Activated naive CD8-positive, alpha-beta T cell treated with anti-CD3 and anti-CD28 coated beads, Interleukin-2, amount 50 U/mL, for 16 hours (primary cell): ENCODE data around the gene COL6A5.
"Not testable (repeated sequence)": the region's sequence is repeated elsewhere in the genome, so short reads cannot be mapped to it uniquely, and the experiment has no call there.

Experiments used
- DNase-seq: peaks from one replicate; pipeline ENCODE4 v3.0.0-alpha.2; 2020; ENCODE audit warnings: low read depth, low spot score

Gene COL6A5

DNA sequence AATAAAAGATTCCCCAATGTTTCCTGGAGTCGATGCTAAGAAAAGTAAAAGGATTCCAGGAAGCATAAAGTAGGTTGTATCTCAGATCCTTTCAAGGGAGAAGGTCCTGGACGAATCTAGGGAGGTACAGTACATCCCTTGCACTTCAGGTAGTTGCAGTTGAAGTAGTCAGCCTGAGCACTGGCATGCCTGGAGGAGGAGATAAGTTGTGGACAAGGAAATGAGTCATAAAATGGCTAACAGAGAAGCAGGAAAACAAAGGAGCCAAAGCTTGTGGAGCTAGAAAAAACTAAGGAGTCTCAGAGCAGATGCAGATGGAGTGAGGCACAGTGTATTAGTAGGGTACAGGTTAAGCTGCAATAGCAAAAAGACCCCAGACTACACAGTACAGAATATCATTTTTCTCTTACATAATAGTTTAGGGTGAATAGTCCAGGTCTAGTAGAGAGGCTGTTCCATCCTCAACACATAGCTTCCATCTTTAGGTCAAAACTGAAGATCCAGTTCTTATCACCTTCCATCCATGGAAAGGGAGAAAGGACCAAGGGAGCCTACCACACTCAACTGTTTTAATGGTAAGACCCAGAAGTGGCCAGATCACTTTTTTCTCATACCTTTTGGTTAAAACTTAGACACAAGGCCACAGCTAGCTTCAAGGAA is 41.3 kb downstream of the COL6A5 start:
- DNase-seq: no peak

DNA sequence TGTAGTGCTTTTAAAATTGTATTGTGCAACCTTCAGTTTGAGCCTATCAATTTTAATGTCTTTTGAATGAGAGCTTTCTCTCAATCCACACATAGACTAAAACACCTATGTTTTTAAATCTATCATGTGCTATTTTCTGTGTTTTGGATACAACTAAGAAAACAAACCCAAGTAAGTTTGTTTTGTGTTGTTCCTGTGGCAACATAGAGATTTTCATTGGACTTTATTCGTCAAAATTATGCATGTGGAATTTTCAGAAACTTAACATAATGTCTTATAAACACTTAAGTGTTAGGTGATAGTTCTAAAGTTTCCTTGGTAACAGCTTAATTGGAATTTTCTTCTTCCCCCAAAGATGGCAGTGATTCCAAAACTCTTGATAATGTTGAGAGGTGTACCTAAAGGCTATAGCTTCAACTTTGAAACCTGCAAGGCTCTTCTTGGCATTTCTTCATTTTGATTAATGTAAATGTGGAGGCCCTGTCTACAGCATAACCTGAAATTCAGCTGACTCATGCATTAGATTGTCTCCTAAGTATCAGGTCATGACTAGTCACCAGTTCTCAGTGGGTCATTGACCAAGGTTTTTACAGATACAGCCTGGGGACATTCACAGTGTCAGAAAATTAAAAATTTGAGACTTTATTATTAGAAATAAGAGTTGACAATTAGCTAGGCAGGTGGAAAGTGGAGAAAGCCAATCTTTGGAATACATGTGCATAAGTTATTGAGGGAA is 44.4 kb downstream of the COL6A5 start:
- DNase-seq: no peak

DNA sequence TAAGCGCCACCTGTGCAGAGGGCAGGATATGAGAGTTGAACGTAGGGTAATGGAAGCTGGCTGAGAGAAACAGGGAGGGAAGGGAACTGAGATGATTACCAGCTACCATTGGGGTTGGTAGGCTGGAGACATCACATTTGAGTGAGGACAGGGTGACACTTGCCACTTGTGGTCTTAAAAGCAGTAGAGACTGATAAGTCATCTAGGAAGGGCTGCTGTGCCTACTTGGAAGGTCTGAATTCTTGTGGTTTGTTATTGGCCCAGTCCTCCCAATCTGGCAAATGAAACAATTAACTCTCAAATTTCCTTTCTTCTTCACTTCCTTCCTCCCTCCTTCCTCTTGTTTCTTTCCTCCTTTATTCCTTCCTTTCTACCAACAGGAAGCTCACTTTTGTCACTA is 46.8 kb downstream of the COL6A5 start:
- no peak for DNase-seq

DNA sequence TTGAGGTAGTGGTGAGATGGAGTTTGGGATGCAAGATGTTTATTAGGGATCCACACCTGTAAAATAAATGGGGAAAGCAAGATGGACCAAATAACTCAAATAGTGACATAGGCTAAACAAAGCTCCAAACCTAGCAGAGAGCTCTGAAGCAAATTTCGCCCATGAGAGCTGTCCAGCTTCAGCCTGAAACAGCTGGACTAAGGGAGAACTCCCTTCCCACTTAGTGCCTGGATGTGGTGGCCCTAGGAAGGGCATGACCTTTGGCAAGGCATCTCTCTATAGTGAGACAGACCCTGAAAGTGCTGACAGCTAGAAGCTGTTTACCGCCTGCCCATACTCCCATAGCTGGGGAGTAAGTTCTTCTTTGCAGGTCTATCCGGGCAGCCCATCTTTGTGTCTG is 48.1 kb downstream of the COL6A5 start:
- no peak for DNase-seq

DNA sequence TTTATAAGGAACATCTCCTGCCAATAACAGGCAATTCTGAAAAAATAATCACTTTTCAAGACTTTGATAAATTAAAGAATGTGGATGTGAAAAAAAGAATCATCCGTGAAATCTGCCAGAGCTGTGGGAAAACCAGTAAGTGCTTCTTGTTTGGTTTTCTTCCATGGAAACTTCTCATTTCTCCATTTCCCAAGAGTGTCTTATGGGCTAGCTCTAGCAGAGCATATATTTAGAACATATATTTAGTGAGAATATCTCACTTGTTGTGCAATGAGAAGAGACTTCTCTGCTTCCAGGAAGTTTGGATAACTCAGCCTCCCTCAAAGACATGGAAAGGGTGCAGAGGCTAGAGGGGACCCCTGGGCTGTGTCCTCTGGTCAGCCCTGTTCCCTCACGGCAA is 49.9 kb downstream of the COL6A5 start:
- DNase-seq: no peak

DNA sequence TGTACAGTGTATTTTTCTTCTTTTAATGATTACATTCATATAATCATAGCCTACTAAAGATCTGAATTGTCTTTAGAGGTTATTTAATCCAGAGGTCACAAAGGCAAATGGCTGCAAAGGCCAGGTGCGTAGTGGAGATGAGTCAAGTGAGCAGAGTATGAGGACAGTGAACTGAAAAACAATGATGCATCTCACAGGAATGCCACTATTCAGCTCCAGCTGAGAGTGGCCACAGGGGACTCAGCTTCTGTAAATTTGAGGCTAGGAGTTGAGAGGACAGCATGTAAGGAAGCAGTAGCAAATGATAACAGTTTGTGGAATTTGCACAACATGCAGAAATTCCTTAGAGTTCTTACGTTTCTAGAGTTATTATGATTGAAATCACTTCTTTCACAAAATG is 50.4 kb downstream of the COL6A5 start:
- no peak for DNase-seq

DNA sequence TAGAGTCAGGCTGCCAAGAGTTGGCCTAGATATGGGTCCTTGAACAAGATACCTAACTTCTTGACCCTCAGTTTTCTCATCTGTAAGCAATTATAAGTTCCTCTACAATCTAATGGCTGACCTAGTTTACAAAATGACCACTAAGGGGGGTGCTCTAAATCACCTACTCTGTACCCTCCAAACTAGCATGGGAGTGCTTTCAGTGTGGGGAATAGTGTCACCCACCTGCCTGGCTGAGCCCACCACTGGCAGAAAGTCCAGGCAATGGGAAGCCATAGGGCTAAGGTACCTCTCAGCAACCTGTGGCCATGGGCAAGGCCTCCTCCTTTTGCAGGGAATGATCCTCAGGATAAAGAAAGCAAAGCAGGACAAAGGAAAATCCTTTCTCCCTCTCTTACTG is 58.9 kb downstream of the COL6A5 start:
- DNase-seq: no peak

DNA sequence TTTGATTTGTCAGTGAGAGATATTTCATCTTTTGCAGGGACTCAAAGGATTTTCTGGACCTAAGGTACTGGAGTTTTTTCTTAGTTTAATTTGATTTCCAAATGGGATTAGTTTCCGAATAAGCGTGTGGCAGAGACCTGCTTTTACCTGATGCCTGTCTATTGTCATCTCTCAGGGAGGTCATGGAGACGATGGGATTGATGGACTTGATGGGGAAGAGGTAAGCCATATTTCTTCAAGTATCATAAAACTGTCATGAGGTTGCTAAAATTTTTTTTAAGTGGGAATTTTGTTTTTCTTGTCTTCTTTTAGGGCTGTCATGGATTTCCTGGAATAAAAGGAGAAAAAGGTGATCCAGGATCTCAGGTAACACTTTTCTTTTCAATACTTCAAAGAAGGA is 60.5 kb downstream of the COL6A5 start:
- no peak for DNase-seq

DNA sequence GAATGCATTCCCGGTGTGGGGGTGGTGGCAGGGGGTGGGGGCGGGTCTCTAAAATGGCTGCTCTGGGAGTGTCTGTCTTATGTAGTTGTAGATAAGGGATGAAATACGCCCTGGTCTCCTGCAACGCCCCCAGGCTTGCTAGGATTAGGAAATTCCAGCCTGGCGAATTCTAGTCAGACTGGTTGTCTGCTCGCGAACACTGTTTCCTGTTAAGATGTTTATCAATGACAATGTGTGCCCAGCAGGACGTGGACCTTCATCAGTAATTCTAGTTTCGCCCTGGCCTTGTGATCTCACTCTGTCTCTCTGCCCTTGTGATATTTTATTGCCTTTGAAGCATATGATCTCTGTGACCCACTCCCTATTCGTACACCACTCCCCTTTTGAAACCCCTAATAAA is 62.8 kb downstream of the COL6A5 start:
- not testable (repeated sequence) for DNase-seq

DNA sequence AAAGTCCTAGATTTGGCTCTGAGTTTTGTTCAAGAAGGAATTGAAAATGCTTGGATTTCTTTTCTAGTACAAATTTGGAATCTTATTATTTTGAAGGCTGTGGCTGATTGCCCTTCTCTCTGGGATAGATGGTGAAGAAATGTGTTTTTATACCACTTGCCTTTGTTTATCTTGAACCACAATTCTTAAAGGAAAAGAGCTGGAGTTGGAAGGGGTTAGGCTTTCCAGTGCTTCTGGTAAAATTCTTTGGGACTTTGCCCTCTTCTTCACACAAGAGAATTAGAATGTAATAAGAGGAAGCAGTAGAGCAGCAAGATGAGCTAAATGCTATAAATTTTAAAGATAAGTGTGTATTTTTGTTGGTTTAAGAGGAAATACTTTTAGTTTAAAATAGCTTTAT is 65.8 kb downstream of the COL6A5 start:
- DNase-seq: no peak

DNA sequence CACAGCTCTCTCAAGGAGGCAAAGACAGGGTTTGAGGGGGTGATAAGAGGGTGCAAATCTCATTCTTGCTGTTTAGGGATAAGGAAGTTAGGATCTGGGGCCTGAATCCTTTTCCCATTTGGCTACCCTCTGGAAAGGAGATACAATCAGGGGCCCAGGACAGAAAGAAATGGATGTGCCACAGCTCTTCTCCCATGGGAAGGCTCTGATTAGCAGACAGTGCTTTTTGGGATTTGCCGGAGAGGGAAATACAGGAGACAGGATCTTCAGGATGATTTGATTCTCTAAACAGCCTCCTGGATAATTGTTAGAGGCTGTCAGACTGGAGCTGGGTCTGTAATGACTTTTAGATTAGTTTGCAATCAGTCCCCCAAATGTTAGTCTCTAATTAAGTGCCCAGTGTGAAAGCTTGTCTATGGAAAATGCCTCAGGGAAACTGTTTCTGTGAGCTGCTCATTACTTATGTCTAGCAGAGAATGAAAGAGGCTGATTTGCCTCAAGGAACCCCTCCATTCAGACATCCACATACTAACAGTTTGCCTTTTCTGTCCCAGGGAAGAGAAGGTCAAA is 67.6 kb downstream of the COL6A5 start:
- DNase-seq: no peak

DNA sequence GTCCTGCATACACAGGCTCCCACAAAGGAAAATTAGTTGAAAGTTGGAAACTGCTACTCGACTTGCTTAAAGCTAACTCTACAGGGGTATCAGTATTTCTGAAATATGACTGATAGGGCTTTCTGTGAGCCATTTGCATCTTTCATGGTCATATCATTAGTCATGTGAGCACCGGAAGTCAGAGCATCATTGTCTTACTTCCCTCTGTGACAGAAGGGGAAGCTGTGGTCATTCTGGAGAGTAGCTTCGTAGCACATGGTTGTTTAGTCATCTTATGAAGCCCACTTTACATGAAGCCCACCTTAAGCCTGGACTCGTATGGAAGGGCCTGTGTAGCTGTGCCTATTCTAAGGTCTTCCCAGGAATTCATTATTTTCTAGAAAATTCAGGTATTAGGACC is 69.0 kb downstream of the COL6A5 start:
- no peak for DNase-seq

DNA sequence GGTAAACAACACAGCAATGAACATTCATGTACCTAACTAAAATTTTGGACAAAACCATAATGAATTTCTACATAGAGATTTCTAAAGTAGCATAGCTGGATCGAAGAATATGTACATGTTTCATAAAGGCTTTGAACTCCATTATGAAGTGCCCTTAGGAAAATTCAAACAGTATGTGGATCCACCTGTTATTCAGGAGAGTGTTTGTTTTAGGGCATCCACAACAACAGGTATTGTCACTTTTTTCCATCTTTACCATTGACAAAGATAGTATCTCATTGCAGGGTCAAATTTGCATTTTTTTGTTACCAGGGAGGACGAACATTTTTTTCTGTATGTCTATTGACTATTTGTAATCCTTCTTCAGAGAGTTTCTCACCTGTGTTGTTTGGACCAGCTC is 75.0 kb downstream of the COL6A5 start:
- no peak for DNase-seq

DNA sequence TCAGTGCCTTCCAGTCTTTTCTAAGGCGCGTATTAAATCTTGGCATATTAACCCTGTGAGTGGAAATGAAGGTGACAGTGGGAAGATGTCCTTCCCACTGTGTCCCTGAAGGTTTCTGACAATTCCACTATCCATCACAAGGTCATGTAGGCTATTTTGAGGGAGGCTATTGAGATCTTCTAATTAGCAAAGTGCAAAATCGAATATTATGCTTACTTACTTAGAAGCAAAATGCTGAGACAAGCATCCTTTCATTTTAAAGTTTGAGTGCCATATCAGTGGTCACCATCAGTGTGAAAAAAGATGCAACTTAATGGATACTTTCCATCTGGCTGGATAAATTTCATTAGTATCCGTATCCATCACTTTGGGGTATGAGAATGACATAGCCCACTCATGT is 77.6 kb downstream of the COL6A5 start:
- DNase-seq: no peak

DNA sequence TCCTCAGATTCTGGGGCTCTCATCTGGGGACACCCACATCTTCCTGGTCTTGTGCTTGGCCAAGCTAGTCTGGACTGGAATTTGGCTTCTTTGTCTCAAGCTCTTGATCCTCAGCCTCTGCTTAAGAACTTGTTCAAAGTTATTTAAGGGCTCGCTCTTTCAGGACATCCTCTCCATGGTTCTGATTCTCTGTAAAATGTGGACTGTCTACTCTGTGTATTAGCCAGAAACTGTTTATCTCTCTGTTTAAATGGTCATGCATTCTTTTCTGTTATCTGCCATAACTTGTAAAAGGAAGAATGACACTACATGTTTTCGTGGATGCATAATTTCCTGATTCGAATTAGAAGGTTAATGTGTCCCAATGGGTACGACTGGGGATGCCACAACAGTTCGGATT is 79.4 kb downstream of the COL6A5 start:
- DNase-seq: no peak

DNA sequence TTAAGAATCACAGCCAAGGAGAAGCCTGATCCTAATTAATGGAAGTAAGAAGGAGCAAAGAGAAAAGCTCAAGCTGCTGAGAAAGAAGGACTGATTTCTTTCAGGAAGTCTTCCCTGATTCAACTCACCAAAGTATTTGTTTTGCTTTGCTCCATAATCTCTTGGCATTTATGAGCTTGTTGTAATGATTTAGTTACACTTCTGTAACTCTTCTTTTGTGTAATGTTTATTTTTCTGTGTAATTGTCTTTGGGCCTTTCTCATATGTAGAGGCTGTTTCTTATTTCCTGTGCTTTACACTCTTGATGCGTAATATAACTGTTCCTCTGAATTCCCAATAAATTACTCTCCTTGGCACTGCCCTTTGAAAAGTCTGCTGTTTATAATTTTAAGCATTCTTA is 80.0 kb downstream of the COL6A5 start:
- no peak for DNase-seq

DNA sequence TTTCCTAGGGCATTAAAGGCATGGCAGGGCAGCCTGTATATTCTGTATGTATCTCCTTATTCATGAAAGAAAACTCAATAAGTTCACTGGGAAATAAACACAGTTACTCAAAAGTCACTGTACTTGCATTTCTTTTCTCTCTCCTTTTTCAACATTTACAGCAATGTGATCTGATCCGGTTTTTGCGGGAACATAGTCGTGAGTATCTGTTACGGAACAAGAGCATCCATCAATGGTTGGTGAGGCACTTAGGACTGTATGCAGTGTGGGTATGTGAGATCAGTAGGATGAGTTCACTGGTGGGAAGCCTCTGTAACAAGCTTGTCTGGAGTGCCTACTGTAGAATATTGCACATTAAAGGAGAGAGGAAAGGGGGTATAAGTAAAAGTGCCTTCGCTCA is 80.7 kb downstream of the COL6A5 start:
- no peak for DNase-seq

DNA sequence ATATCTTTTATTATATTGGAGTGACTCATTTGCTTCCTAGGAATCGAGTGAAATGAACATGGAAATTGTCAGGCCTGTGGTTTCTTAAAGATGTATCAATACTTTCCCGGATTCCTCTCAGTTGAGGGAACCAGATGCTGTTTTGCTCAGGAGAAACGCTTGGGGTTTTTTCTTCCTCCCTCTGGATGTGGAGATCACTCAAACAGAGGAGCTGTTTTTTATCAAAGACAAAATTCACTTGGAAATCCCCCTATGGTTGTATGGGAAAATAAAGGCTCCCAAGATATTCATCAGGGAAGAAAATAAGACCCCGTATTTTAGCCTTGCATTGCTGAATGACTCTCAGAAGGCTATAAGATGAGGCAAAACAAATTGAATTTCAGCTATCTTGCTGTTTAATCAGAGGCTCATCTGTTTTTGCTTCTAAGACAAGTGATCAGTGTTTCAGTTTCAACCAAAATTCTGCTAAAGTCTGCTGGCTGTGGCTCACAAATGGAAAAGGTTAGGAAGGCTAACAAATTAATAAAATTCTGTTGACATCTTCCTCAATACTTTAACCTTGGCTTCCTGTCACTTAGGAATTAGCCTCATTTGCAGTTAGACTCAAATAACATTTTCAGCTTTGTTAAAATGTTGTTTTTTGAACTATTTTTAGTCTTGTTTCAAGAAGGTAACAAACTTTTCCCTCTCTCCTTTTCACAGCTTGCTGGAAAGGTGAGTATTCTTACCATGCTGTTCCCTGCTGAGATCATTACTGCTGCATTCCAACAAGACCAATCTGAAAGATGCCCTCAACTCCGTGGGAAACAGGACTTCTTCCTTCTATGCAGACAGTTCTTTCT is 83.6 kb downstream of the COL6A5 start:
- DNase-seq: no peak

DNA sequence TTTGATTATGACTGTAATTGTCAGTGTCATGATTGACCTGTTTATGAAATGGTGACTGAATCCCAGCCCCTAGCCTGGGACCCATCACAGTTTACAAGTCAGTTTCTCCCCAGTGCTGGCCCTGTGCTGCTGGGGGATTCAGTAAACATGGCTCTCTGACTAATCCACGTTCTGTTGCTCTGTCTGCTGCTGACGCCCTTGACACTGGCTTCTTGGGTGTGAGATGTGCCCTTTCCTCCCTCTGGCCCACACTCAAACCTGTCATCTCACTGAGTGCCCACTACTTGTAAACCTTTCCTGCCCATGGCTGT is 84.2 kb downstream of the COL6A5 start:
- no peak for DNase-seq

DNA sequence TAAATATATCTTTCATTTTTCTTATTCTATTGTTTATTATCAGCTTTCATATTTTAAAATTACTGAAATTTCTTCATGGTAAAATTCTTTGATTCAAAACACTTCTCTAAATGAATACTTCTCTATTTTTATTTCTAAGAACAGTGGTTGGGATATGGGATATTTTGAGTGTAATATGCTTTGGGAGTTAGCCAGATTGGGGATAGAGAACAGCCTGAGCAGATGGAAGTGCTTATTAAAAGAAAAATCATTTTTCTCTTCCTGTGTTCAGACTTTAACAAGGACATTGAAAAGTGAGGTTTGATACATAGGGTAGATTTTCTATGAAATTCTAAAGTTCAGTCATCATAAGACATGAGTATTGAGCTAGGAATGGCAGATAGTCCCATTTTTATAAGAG is 84.8 kb downstream of the COL6A5 start:
- no peak for DNase-seq

DNA sequence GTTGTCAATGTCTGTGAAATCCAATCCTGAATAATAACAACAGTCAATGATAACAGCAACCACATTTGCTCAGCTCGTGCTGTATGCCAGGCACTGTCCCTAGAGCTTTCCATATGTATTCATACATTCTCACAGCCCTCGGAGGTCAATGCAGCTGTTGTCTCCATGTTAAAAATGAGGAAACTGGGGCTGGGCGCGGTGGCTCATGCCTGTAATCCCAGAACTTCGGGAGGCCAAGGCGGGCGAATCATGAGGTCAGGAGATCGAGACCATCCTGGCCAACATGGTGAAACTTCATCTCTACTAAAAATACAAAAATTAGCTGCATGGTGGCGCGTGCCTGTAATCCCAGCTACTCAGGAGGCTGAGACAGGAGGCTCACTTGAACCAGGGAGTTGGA is 86.6 kb downstream of the COL6A5 start:
- DNase-seq: not testable (repeated sequence)

DNA sequence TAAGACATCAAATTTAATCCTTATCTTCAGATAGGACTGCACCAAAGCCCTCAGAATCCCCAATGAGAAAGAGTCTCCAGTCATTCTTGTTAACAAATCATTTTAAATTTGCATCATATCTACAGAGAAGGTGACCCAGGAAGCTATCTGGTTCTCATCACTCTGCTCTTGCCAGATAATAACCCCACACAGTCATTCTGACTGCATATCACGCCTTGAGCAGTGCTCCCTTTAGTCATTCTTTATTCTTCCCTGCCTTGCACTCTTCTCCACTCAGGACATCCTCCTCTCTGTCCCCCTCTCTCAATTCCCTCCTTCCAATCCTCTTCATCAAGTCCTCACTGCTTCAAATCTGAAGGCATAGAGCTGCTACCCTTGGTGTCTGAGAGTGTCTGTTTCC is 87.8 kb downstream of the COL6A5 start:
- DNase-seq: no peak

DNA sequence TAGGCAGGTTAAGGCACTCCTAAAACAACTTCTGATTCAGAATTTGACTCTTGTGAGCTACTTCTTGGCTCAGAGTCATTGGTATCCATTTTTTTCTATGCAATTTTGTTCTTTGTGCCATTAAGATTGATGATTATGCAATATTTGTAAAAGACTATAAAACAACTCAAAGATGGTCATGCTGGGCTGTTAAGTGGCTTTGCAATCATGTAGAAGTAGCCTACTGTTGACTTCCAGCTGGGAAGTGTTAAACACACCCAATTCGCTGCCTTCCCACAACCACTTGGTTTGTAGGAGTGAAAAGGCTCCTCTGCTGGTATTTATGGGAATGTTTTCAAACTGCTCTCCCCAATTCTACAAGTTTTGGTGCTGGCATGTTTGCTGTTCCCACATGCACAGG is 96.8 kb downstream of the COL6A5 start:
- no peak for DNase-seq
